Measurements from ENCODE around the gene PARVB.
"Not testable (repeated sequence)": the region's sequence is repeated elsewhere in the genome, so short reads cannot be mapped to it uniquely, and the experiment has no call there.

Gene PARVB

GRCh38 chr22:44004104-44004460 is 20.0 kb upstream of the PARVB start:
- DNase-seq = no peak
- TF ChIP-seq POLR2A (IDR thresholded peaks at IDR 0.05; ENCODE audit: low read length) (no peak), GATA1 (IDR thresholded peaks at IDR 0.05; ENCODE audit: low read depth, low read length) (no peak)

GRCh38 chr22:44005524-44005923 is 18.6 kb upstream of the PARVB start:
- TF ChIP-seq POLR2A (IDR thresholded peaks at IDR 0.05; ENCODE audit: low read length) (no peak), GATA1 (IDR thresholded peaks at IDR 0.05; ENCODE audit: low read depth, low read length) (no peak)
- DNase-seq = no peak

GRCh38 chr22:44012162-44012561 is 11.9 kb upstream of the PARVB start:
- DNase-seq = no peak
- no peak for TF ChIP-seq GATA1 (IDR thresholded peaks at IDR 0.05; ENCODE audit: low read depth, low read length)
- no peak for TF ChIP-seq POLR2A (IDR thresholded peaks at IDR 0.05; ENCODE audit: low read length)

GRCh38 chr22:44012591-44012990 is 11.5 kb upstream of the PARVB start:
- TF ChIP-seq POLR2A (IDR thresholded peaks at IDR 0.05; ENCODE audit: low read length) = no peak
- TF ChIP-seq GATA1 (IDR thresholded peaks at IDR 0.05; ENCODE audit: low read depth, low read length) = no peak
- DNase-seq = no peak

- DNase-seq = no peak
- no peak for TF ChIP-seq GATA1 (IDR thresholded peaks at IDR 0.05; ENCODE audit: low read depth, low read length)
Measured at GRCh38 chr22:44014241-44014640, 9.9 kb upstream of the PARVB start.

GRCh38 chr22:44016586-44016985 is 7.5 kb upstream of the PARVB start:
- DNase-seq = not testable (repeated sequence)

- no peak for TF ChIP-seq GATA1 (IDR thresholded peaks at IDR 0.05; ENCODE audit: low read depth, low read length)
- TF ChIP-seq POLR2A (IDR thresholded peaks at IDR 0.05; ENCODE audit: low read length) = no peak
- DNase-seq = no peak
Measured at GRCh38 chr22:44018594-44018993, 5.5 kb upstream of the PARVB start.

GRCh38 chr22:44019416-44019815 is 4.7 kb upstream of the PARVB start:
- no peak for DNase-seq
- TF ChIP-seq GATA1 (IDR thresholded peaks at IDR 0.05; ENCODE audit: low read depth, low read length) (no peak), POLR2A (IDR thresholded peaks at IDR 0.05; ENCODE audit: low read length) (no peak)

GRCh38 chr22:44019846-44020245 is 4.3 kb upstream of the PARVB start:
- TF ChIP-seq POLR2A (IDR thresholded peaks at IDR 0.05; ENCODE audit: low read length) = no peak
- no peak for TF ChIP-seq GATA1 (IDR thresholded peaks at IDR 0.05; ENCODE audit: low read depth, low read length)
- DNase-seq = no peak

- DNase-seq = no peak
Measured at GRCh38 chr22:44020981-44021380, 3.1 kb upstream of the PARVB start.

GRCh38 chr22:44023404-44024287 is 456 bp upstream of the PARVB start:
- TF ChIP-seq POLR2A (IDR thresholded peaks at IDR 0.05; ENCODE audit: low read length) (peak; percentile 42), GATA1 (IDR thresholded peaks at IDR 0.05; ENCODE audit: low read depth, low read length) (no peak)
- peak; percentile 68 to 72 for DNase-seq

More at GRCh38 chr22:44020981-44021380, 3.1 kb upstream of the PARVB start:
- TF ChIP-seq POLR2A (IDR thresholded peaks at IDR 0.05; ENCODE audit: low read length) (no peak), GATA1 (IDR thresholded peaks at IDR 0.05; ENCODE audit: low read depth, low read length) (no peak)

- TF ChIP-seq POLR2A (IDR thresholded peaks at IDR 0.05; ENCODE audit: low read length) (no peak), GATA1 (IDR thresholded peaks at IDR 0.05; ENCODE audit: low read depth, low read length) (no peak)
- DNase-seq = peak; percentile 52 to 56
Measured at GRCh38 chr22:44025171-44026065, 1.3 kb downstream of the PARVB start.

GRCh38 chr22:44026066-44026629 is 2.0 kb downstream of the PARVB start:
- DNase-seq = no peak
- TF ChIP-seq POLR2A (IDR thresholded peaks at IDR 0.05; ENCODE audit: low read length) = no peak
- TF ChIP-seq GATA1 (IDR thresholded peaks at IDR 0.05; ENCODE audit: low read depth, low read length) = no peak

Data from erythroblast (primary cell).